GM10248 (cell line): ENCODE results near the gene TDP1.

ENCODE experiments used
- CTCF ChIA-PET: fragments of 300-600 bp; sonication (Branson Sonifier 250); formaldehyde crosslinking; extraction: SDS; loops from one replicate; lab custom pipeline; 2021; ENCODE audit warnings: antibody characterized with exemption; lab: Yijun Ruan, JAX
- POLR2A ChIA-PET: fragments of 350-650 bp; sonication (Branson Sonifier 250); formaldehyde crosslinking; extraction: SDS; loops from one replicate; lab custom pipeline; 2020; ENCODE audit warnings: antibody characterized with exemption; lab: Yijun Ruan, JAX
- DNase-seq: peaks from one replicate; pipeline ENCODE4 v3.0.0; 2012; ENCODE audit errors: extremely low spot score
- CTCF ChIP-seq: IDR thresholded peaks from 2 replicates; pipeline ENCODE4 v1.5.1; 2012; ENCODE audit warnings: mild to moderate bottlenecking, low read depth; ENCODE audit errors: extremely low read depth, missing control alignments, control extremely low read depth

Gene TDP1

GRCh38 chr14:89954070-89955021, 1.4 kb upstream of the TDP1 start, which contains the start of gene EFCAB11:
Gene EFCAB11, minus strand, starts transcription at chr14:89954730. Its CDS starts 70 bp downstream, at chr14:89954660.
- TF ChIP-seq CTCF, result peak; percentile 12
- POLR2A ChIA-PET, result interaction anchor here (0.5 kb wide), 1 partner anchor 19 kb away, joined by 3 read pairs; no protein-coding TSS in a partner anchor
- CTCF ChIA-PET, result interaction anchor here (0.8 to 6.4 kb wide), 9 partner anchors 9 to 1287 kb away, joined by 3 to 55 read pairs (median 3); partner anchors contain the start of gene PSMC1
- DNase-seq, result peak; percentile 93

- POLR2A ChIA-PET, result no interaction called here
- CTCF ChIA-PET, result interaction anchor here (0.8 to 6.4 kb wide), 6 partner anchors 11 to 1288 kb away, joined by 3 to 55 read pairs (median 3); no protein-coding TSS in a partner anchor
Measured at GRCh38 chr14:89955022-89955744, 544 bp upstream of the TDP1 start.

GRCh38 chr14:89956661-89957009, 908 bp downstream of the TDP1 start:
- TF ChIP-seq CTCF, result no peak
- POLR2A ChIA-PET, result interaction anchor here (0.6 to 0.7 kb wide), 2 partner anchors 10 to 19 kb away, joined by 5 to 6 read pairs; no protein-coding TSS in a partner anchor
- CTCF ChIA-PET, result interaction anchor here (1.1 to 6.4 kb wide), 5 partner anchors 17 to 103 kb away, joined by 3 to 55 read pairs (median 7); no protein-coding TSS in a partner anchor

More at GRCh38 chr14:89955022-89955744, 544 bp upstream of the TDP1 start:
- DNase-seq, result peak; percentile 22
- no peak for TF ChIP-seq CTCF

GRCh38 chr14:89957376-89957775, 1.6 kb downstream of the TDP1 start:
- CTCF ChIA-PET, result interaction anchor here (1.2 to 6.4 kb wide), 4 partner anchors 16 to 34 kb away, joined by 3 to 55 read pairs (median 10); no protein-coding TSS in a partner anchor
- TF ChIP-seq CTCF, result no peak
- no peak for DNase-seq
- POLR2A ChIA-PET, result no interaction called here

More at GRCh38 chr14:89956661-89957009, 908 bp downstream of the TDP1 start:
- DNase-seq, result no peak

- ChIA-PET POLR2A (no interaction called here), CTCF (interaction anchor here (2.2 to 6.4 kb wide), 2 partner anchors 15 to 19 kb away, joined by 12 to 55 read pairs; no protein-coding TSS in a partner anchor)
- no peak for DNase-seq
Measured at GRCh38 chr14:89957791-89958190, 2.1 kb downstream of the TDP1 start.

More at GRCh38 chr14:89957791-89958190, 2.1 kb downstream of the TDP1 start:
- no peak for TF ChIP-seq CTCF
